Smooth muscle cell (in vitro differentiated cells): ENCODE data around the gene SLC10A2. TPM values are rescaled to one million over a fixed set of nuclear protein-coding genes. Genes with fewer than 3 reads are reported as not detected.

Experiments
- DNase-seq: peaks from one replicate; lab custom pipeline; 2025; ENCODE audit not compliant: unreplicated experiment; lab: John Stamatoyannopoulos, UW
- H2AFZ ChIP-seq: fragments of 200-600 bp; sonication (generic); 2 replicates; pipeline ENCODE4 v1.6.0; 2016; ENCODE audit warnings: antibody characterized with exemption, low read depth, mild to moderate bottlenecking
- H3F3A ChIP-seq: fragments of 200-600 bp; sonication (generic); 2 replicates; pipeline ENCODE4 v1.6.0; 2017; ENCODE audit warnings: antibody characterized with exemption, low read depth
- H3K27ac ChIP-seq: fragments of 200-600 bp; sonication (generic); 2 replicates; pipeline ENCODE4 v1.5.1; 2016; ENCODE audit warnings: low read depth, mild to moderate bottlenecking
- H3K27me3 ChIP-seq: fragments of 200-600 bp; sonication (generic); 2 replicates; pipeline ENCODE4 v1.6.1; 2016; ENCODE audit warnings: low read depth, mild to moderate bottlenecking
- H3K36me3 ChIP-seq: fragments of 200-600 bp; sonication (generic); 2 replicates; pipeline ENCODE4 v1.5.1; 2016; ENCODE audit warnings: low read depth
- H3K4me1 ChIP-seq: fragments of 200-600 bp; sonication (generic); 2 replicates; pipeline ENCODE4 v1.5.1; 2016; ENCODE audit warnings: low read depth
- H3K4me2 ChIP-seq: fragments of 200-600 bp; sonication (generic); 2 replicates; pipeline ENCODE4 v1.6.0; 2016; ENCODE audit warnings: mild to moderate bottlenecking
- H3K4me3 ChIP-seq: fragments of 200-600 bp; sonication (generic); 2 replicates; pipeline ENCODE4 v1.5.1; 2016; ENCODE audit warnings: mild to moderate bottlenecking
- H3K79me2 ChIP-seq: fragments of 200-600 bp; sonication (generic); 2 replicates; pipeline ENCODE4 v1.6.0; 2016; ENCODE audit warnings: low read depth, mild to moderate bottlenecking
- H3K9ac ChIP-seq: fragments of 200-600 bp; sonication (generic); 2 replicates; pipeline ENCODE4 v1.6.0; 2016; ENCODE audit warnings: low read depth
- H3K9me3 ChIP-seq: fragments of 200-600 bp; sonication (generic); replicated peaks from 2 replicates; pipeline ENCODE4 v1.5.1; 2016; ENCODE audit warnings: low read depth
- H4K20me1 ChIP-seq: fragments of 200-600 bp; sonication (generic); 2 replicates; pipeline ENCODE4 v1.6.0; 2016; ENCODE audit warnings: low read depth
- WGBS: methylation state at CpG from one replicate; pipeline ENCODE4 v1.1.7; 2016; ENCODE audit warnings: low lambda C conversion rate; 5-methylcytosine and 5-hydroxymethylcytosine counted together
- polyA plus RNA-seq: library from polyadenylated mRNA; unstranded; fragments of >200 nt; fragmentation: Nextera tagmentation; extraction: Ambion mirVana; gene quantifications from 2 replicates; pipeline ENCODE4 v1.2.1, GENCODE V29; 2016
- total RNA-seq: library from RNA; depleted of rRNA; stranded (reverse); fragments of >200 nt; gene quantifications from 2 replicates; pipeline ENCODE4 v1.2.3, GENCODE V29; 2014
- TF ChIP-seq, protein P1 (sequence below): fragments of 200-600 bp; sonication (generic); IDR thresholded peaks from 2 replicates; pipeline ENCODE4 v1.5.1; 2017; ENCODE audit warnings: borderline replicate concordance, mild to moderate bottlenecking, antibody characterized with exemption; ENCODE audit not compliant: insufficient read depth, poor library complexity, severe bottlenecking

The SLC10A2 gene
- total and polyA plus RNA-seq, 2 experiments from 2014 or later, result not detected

DNA sequence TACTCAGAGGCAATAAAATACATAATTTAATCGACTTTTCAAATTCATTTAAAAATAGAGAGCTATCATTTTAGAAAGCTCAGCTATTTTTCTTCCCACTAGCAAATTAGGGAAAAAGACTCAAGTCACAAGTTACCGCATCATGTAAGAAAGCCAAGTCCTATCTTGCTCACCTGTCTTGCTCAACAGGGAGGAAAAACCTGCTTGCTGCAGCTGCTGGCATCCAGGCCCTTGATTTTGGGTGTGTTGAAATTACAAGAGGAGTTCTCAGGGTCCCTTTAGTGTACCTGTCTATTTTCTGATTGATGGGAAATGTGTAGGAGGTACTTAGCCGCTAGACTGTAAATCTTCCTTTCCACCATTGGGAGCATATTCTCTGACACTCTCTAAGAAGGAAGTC, 22.2 kb downstream of the SLC10A2 start:
- 83% methylated on average over 3 of the region's 3 CpGs for whole genome bisulfite sequencing
- H3K4me3 ChIP-seq, result no peak overlapping the region
- H3K4me1 ChIP-seq, result no peaks in the 10 kb centered on the region
- TF ChIP-seq, protein P1, sequence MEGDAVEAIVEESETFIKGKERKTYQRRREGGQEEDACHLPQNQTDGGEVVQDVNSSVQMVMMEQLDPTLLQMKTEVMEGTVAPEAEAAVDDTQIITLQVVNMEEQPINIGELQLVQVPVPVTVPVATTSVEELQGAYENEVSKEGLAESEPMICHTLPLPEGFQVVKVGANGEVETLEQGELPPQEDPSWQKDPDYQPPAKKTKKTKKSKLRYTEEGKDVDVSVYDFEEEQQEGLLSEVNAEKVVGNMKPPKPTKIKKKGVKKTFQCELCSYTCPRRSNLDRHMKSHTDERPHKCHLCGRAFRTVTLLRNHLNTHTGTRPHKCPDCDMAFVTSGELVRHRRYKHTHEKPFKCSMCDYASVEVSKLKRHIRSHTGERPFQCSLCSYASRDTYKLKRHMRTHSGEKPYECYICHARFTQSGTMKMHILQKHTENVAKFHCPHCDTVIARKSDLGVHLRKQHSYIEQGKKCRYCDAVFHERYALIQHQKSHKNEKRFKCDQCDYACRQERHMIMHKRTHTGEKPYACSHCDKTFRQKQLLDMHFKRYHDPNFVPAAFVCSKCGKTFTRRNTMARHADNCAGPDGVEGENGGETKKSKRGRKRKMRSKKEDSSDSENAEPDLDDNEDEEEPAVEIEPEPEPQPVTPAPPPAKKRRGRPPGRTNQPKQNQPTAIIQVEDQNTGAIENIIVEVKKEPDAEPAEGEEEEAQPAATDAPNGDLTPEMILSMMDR, result no peak
- H4K20me1 ChIP-seq, result no peaks in the 10 kb centered on the region
- no peaks in the 10 kb centered on the region for H3K79me2 ChIP-seq
- no peak overlapping the region for H2AFZ ChIP-seq
- H3K4me2 ChIP-seq, result no peak overlapping the region
- no peaks in the 10 kb centered on the region for H3F3A ChIP-seq
- no peaks in the 10 kb centered on the region for H3K9me3 ChIP-seq
- H3K27me3 ChIP-seq, result peaks cover 80% of the 10 kb centered on the region
- no peak overlapping the region for H3K9ac ChIP-seq
- no peak overlapping the region for H3K27ac ChIP-seq
- DNase-seq, result no peak
- H3K36me3 ChIP-seq, result no peaks in the 10 kb centered on the region

DNA sequence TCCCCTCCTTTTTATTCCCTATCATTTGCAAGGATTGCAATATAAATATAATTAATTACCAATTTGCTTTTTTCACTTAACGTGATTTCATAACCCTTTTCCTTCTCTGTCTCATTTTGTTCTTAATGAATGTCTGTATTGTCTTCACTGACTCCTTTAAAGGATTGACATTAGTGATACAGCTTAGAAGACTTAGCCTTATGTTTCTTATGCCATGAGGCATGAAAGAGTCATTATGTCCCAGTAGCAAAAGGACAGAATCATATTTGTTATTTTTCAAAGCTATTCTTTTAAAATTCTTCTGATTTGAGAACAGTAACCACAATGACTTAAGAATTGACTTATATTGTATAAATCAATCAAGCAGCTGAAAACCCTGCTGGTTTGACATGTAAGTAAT, 26.2 kb downstream of the SLC10A2 start:
- no peak overlapping the region for H2AFZ ChIP-seq
- WGBS, result 81% methylated on average over 1 of the region's 1 CpG

DNA sequence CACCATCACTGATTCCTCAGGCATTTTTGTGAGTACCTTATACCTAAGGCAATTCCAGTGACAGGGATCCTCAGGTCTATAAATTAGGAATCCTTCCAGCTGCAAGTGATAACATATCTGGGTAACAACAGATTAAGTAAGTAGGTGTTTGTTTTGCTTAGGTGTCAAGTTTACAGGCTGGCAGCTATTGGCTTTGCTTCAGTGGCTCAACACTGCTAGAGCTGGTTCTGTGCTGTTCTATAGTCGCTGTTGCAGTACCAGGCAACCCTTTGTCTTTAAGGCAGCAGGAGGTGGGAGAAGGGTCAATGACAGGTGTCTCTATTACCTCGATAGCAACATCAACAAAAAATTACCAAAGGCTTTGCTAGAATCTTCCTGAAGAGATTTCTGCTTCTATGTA, 27.0 kb downstream of the SLC10A2 start:
- Histone ChIP-seq H4K20me1 (no peaks in the 10 kb centered on the region), H3K27me3 (peaks cover 88% of the 10 kb centered on the region), H2AFZ (no peak overlapping the region), H3K36me3 (no peaks in the 10 kb centered on the region), H3K4me3 (no peak overlapping the region), H3K4me1 (no peaks in the 10 kb centered on the region), H3K9me3 (no peaks in the 10 kb centered on the region), H3F3A (no peaks in the 10 kb centered on the region), H3K27ac (no peak overlapping the region), H3K79me2 (no peaks in the 10 kb centered on the region), H3K9ac (no peak overlapping the region), H3K4me2 (no peak overlapping the region)
- WGBS, result 76% methylated on average over 2 of the region's 2 CpGs
- TF ChIP-seq, protein P1, result no peak
- DNase-seq, result no peak

More for the DNA sequence above, 26.2 kb downstream of the SLC10A2 start:
- no peak for DNase-seq
- Histone ChIP-seq H3K36me3 (no peaks in the 10 kb centered on the region), H3K79me2 (no peaks in the 10 kb centered on the region), H3K27ac (no peak overlapping the region), H3K4me1 (no peaks in the 10 kb centered on the region), H3K27me3 (peaks cover 87% of the 10 kb centered on the region), H3F3A (no peaks in the 10 kb centered on the region), H3K9me3 (no peaks in the 10 kb centered on the region), H3K9ac (no peak overlapping the region), H3K4me2 (no peak overlapping the region), H3K4me3 (no peak overlapping the region), H4K20me1 (no peaks in the 10 kb centered on the region)
- TF ChIP-seq, protein P1, result no peak

DNA sequence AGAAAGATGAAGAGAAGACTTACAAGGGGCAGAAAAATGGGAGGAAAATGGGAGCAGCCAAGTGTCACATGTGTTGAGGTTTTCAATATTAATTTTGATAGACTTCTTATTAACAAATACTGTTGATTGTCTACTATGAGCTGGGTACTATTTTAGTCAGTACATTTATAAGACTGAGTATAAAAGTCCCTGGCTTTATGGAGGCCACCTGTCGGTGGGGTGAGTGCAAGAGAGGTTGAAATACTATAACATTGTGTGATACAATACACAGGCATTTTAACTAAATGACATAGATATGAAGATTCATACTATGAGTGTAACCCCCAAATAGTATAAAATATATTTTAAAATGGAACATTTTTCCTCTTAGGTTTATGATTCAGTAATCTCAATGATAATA, 29.9 kb downstream of the SLC10A2 start:
- no peaks in the 10 kb centered on the region for H3K9me3 ChIP-seq
- no peak overlapping the region for H3K4me3 ChIP-seq
- TF ChIP-seq, protein P1, result no peak
- WGBS, result 93% methylated on average over 1 of the region's 1 CpG
- H4K20me1 ChIP-seq, result no peaks in the 10 kb centered on the region
- H3K36me3 ChIP-seq, result no peaks in the 10 kb centered on the region
- H3K9ac ChIP-seq, result no peak overlapping the region
- no peak for DNase-seq
- peaks cover 77% of the 10 kb centered on the region for H3K27me3 ChIP-seq
- H3K27ac ChIP-seq, result no peak overlapping the region
- H2AFZ ChIP-seq, result no peak overlapping the region
- no peaks in the 10 kb centered on the region for H3K4me1 ChIP-seq
- no peaks in the 10 kb centered on the region for H3K79me2 ChIP-seq
- H3F3A ChIP-seq, result no peaks in the 10 kb centered on the region
- no peak overlapping the region for H3K4me2 ChIP-seq
